Loucy (cell line): ENCODE measurements around the gene SLC22A23.

Experiments used
- H2AFZ ChIP-seq: fragments of 200-600 bp; sonication (generic); 2 replicates; pipeline ENCODE4 v1.6.0; 2016; ENCODE audit warnings: antibody characterized with exemption, mild to moderate bottlenecking, low read length, moderate library complexity
- H3F3A ChIP-seq: fragments of 200-600 bp; 2 replicates; pipeline ENCODE4 v1.6.0; 2016; ENCODE audit warnings: antibody characterized with exemption, low read depth, mild to moderate bottlenecking
- H3K27me3 ChIP-seq: fragments of 200-600 bp; sonication (generic); 2 replicates; pipeline ENCODE4 v1.6.1; 2014; ENCODE audit warnings: low read length, mild to moderate bottlenecking; ENCODE audit not compliant: insufficient read depth, poor library complexity, severe bottlenecking
- H3K36me3 ChIP-seq: fragments of 200-600 bp; sonication (generic); 2 replicates; pipeline ENCODE4 v1.6.1; 2016; ENCODE audit warnings: low read length; ENCODE audit not compliant: insufficient read depth
- H3K4me1 ChIP-seq: fragments of 200-600 bp; sonication (generic); 2 replicates; pipeline ENCODE4 v1.5.1; 2014; ENCODE audit warnings: low read length, mild to moderate bottlenecking; ENCODE audit not compliant: insufficient read depth, poor library complexity, severe bottlenecking
- H3K4me2 ChIP-seq: fragments of 200-600 bp; sonication (generic); 2 replicates; pipeline ENCODE4 v1.6.0; 2014; ENCODE audit warnings: antibody characterized with exemption, low read length, low read depth, mild to moderate bottlenecking; ENCODE audit not compliant: poor library complexity, severe bottlenecking
- H3K4me3 ChIP-seq: fragments of 200-600 bp; sonication (generic); 2 replicates; pipeline ENCODE4 v1.5.1; 2014; ENCODE audit warnings: low read length, mild to moderate bottlenecking, mixed read lengths; ENCODE audit not compliant: poor library complexity, severe bottlenecking
- H3K79me2 ChIP-seq: fragments of 200-600 bp; sonication (generic); 2 replicates; pipeline ENCODE4 v1.6.1; 2014; ENCODE audit warnings: low read length; ENCODE audit not compliant: insufficient read depth
- H3K9ac ChIP-seq: fragments of 200-600 bp; sonication (generic); 2 replicates; pipeline ENCODE4 v1.6.0; 2014; ENCODE audit warnings: mild to moderate bottlenecking, low read depth, low read length, moderate library complexity; ENCODE audit not compliant: poor library complexity, severe bottlenecking
- H3K9me2 ChIP-seq: fragments of 200-600 bp; sonication (generic); replicated peaks from 2 replicates; pipeline ENCODE4 v1.6.1; 2016; ENCODE audit warnings: low read depth, low read length, mixed read lengths
- H3K9me3 ChIP-seq: fragments of 200-600 bp; sonication (generic); 2 replicates; pipeline ENCODE4 v1.6.1; 2014; ENCODE audit warnings: mild to moderate bottlenecking, antibody characterized with exemption, low read length, low read depth; ENCODE audit not compliant: insufficient read depth
- H4K20me1 ChIP-seq: fragments of 200-600 bp; sonication (generic); 2 replicates; pipeline ENCODE4 v1.6.0; 2014; ENCODE audit warnings: antibody characterized with exemption, low read length, mild to moderate bottlenecking; ENCODE audit not compliant: insufficient read depth, poor library complexity, severe bottlenecking
- CTCF ChIP-seq: fragments of 200-600 bp; sonication (generic); conservative IDR thresholded peaks from 2 replicates; pipeline ENCODE4 v1.5.1; 2014; ENCODE audit warnings: mild to moderate bottlenecking, antibody characterized with exemption, low read length
- EZH2phosphoT487 ChIP-seq: fragments of 200-600 bp; IDR thresholded peaks from 2 replicates; pipeline ENCODE4 v1.6.1; 2018; ENCODE audit warnings: antibody characterized with exemption, mild to moderate bottlenecking, moderate library complexity, borderline replicate concordance

SLC22A23 gene

GRCh38 chr6:3406891-3407809 is 49.7 kb downstream of the SLC22A23 start:
- Histone ChIP-seq H2AFZ (no peak overlapping the region), H3K4me3 (no peak overlapping the region), H3K9me3 (no peaks in the 10 kb centered on the region), H3K27me3 (no peaks in the 10 kb centered on the region), H3K36me3 (no peaks in the 10 kb centered on the region; the same call in 1 of the 2 replicates), H3F3A (no peaks in the 10 kb centered on the region), H3K9me2 (no peaks in the 10 kb centered on the region), H4K20me1 (no peaks in the 10 kb centered on the region), H3K9ac (no peak overlapping the region), H3K4me2 (no peak overlapping the region), H3K4me1 (no peaks in the 10 kb centered on the region), H3K79me2 (no peaks in the 10 kb centered on the region)
- TF ChIP-seq CTCF, result no peak
- TF ChIP-seq EZH2phosphoT487, result no peak

- Histone ChIP-seq H3K4me1 (no peaks in the 10 kb centered on the region), H3K4me3 (no peak overlapping the region), H3K27me3 (no peaks in the 10 kb centered on the region), H2AFZ (no peak overlapping the region), H3K9me2 (no peaks in the 10 kb centered on the region), H3K9me3 (no peaks in the 10 kb centered on the region), H3K36me3 (no peaks in the 10 kb centered on the region; the same call in 1 of the 2 replicates), H3K9ac (no peak overlapping the region), H4K20me1 (no peaks in the 10 kb centered on the region), H3F3A (no peaks in the 10 kb centered on the region), H3K79me2 (no peaks in the 10 kb centered on the region), H3K4me2 (no peak overlapping the region)
- TF ChIP-seq EZH2phosphoT487 (no peak), CTCF (no peak)
Measured at GRCh38 chr6:3406362-3406821, 50.5 kb downstream of the SLC22A23 start.

- Histone ChIP-seq H4K20me1 (no peaks in the 10 kb centered on the region), H3K9ac (no peak overlapping the region), H3K4me3 (no peak overlapping the region), H3K36me3 (no peaks in the 10 kb centered on the region; the same call in 1 of the 2 replicates), H3K9me3 (no peaks in the 10 kb centered on the region), H3K4me1 (no peaks in the 10 kb centered on the region), H3K27me3 (no peaks in the 10 kb centered on the region), H3K9me2 (no peaks in the 10 kb centered on the region), H3F3A (no peaks in the 10 kb centered on the region), H2AFZ (no peak overlapping the region), H3K4me2 (no peak overlapping the region), H3K79me2 (no peaks in the 10 kb centered on the region)
- no peak for TF ChIP-seq EZH2phosphoT487
- TF ChIP-seq CTCF, result no peak
Measured at GRCh38 chr6:3405679-3406078, 51.2 kb downstream of the SLC22A23 start.
